Upper lobe of left lung (tissue), 4 donors: ENCODE data around the gene CTDSP1.

Experiments used
- CTCF ChIP-seq, 6 experiments: fragments of 450-650 bp in 4 of 6; fragments of 200-600 bp in 2 of 6; sonication (generic) in 2 of 6; IDR thresholded peaks; one replicate each; pipeline ENCODE4 v1.5.1; 2016 to 2019; ENCODE audit warnings: antibody characterized with exemption in 6 of 6
- POLR2AphosphoS5 ChIP-seq, 2 donors: sonication (generic); formaldehyde crosslinking; IDR thresholded peaks; one replicate each; pipeline ENCODE4 v1.5.1; 2017; ENCODE audit warnings: antibody characterized with exemption in 2 of 2

GRCh38 chr2:218397463-218397819 lies 2.2 kb upstream of the CTDSP1 start:
- TF ChIP-seq CTCF (IDR thresholded peaks at IDR 0.05), result no peak
- no peak for TF ChIP-seq POLR2AphosphoS5 (IDR thresholded peaks at IDR 0.05)
